GM18867 (cell line): ENCODE data around the gene CCDC195.
"Not testable (repeated sequence)": the region's sequence is repeated elsewhere in the genome, so short reads cannot be mapped to it uniquely, and the experiment has no call there.

Experiments used
- ATAC-seq: cut with Tn5 transposase; IDR thresholded peaks from one replicate; pipeline ENCODE4 v1.9.1; 2021; ENCODE audit warnings: mild to moderate bottlenecking, moderate library complexity; ENCODE audit not compliant: unreplicated experiment

CCDC195 gene

GRCh38 chr2:224691563-224691962 is 24.6 kb downstream of the CCDC195 start:
- no peak for ATAC-seq

- ATAC-seq, result no peak
These were observed 25.3 kb downstream of the CCDC195 start for GRCh38 chr2:224690868-224691267.

GRCh38 chr2:224689539-224689938 is 26.6 kb downstream of the CCDC195 start:
- no peak for ATAC-seq

GRCh38 chr2:224688997-224689396 is 27.2 kb downstream of the CCDC195 start:
- no peak for ATAC-seq

- ATAC-seq, result no peak
These were observed 29.0 kb downstream of the CCDC195 start for GRCh38 chr2:224687156-224687555.

GRCh38 chr2:224685121-224685520 is 31.0 kb downstream of the CCDC195 start:
- no peak for ATAC-seq

- no peak for ATAC-seq
These were observed 34.0 kb downstream of the CCDC195 start for GRCh38 chr2:224682134-224682533.

GRCh38 chr2:224671731-224672130 is 44.4 kb downstream of the CCDC195 start:
- ATAC-seq, result no peak

GRCh38 chr2:224670203-224670602 is 46.0 kb downstream of the CCDC195 start:
- no peak for ATAC-seq

GRCh38 chr2:224669449-224669848 is 46.7 kb downstream of the CCDC195 start:
- ATAC-seq, result no peak

- ATAC-seq, result no peak
These were observed 47.8 kb downstream of the CCDC195 start for GRCh38 chr2:224668123-224668909.

GRCh38 chr2:224666951-224667553 is 49.1 kb downstream of the CCDC195 start:
- peak; percentile 95 for ATAC-seq

- ATAC-seq, result not testable (repeated sequence)
These were observed 52.8 kb downstream of the CCDC195 start for GRCh38 chr2:224663322-224663721.

GRCh38 chr2:224661708-224662107 is 54.5 kb downstream of the CCDC195 start:
- not testable (repeated sequence) for ATAC-seq

- no peak for ATAC-seq
These were observed 56.5 kb downstream of the CCDC195 start for GRCh38 chr2:224659714-224660113.

GRCh38 chr2:224658780-224659405 is 57.3 kb downstream of the CCDC195 start:
- no peak for ATAC-seq

- ATAC-seq, result no peak
These were observed 58.8 kb downstream of the CCDC195 start for GRCh38 chr2:224657349-224657748.

- no peak for ATAC-seq
These were observed 61.1 kb downstream of the CCDC195 start for GRCh38 chr2:224655006-224655537.
